Transverse colon (tissue), 4 donors: ENCODE data around the gene KAZN.

ENCODE experiments used
- CTCF ChIP-seq, 5 experiments: fragments of 200-600 bp in 3 of 5; fragments of 450-650 bp in 2 of 5; sonication (generic) in 3 of 5; IDR thresholded peaks; 1 replicate in 2 of 5; 2 replicates in 3 of 5; pipeline ENCODE4 v1.5.1; 2016 to 2017; ENCODE audit warnings: antibody characterized with exemption in 5 of 5, inconsistent platforms in 3 of 5, mild to moderate bottlenecking in 2 of 5, moderate library complexity in 1 of 5
- POLR2A ChIP-seq: fragments of 450-650 bp; IDR thresholded peaks from one replicate; pipeline ENCODE4 v1.6.1; 2016; ENCODE audit warnings: antibody characterized with exemption, mild to moderate bottlenecking, moderate library complexity
- POLR2AphosphoS5 ChIP-seq, 3 donors: sonication (generic); formaldehyde crosslinking; IDR thresholded peaks; one replicate each; pipeline ENCODE4 v1.6.1; 2016; ENCODE audit warnings: antibody characterized with exemption in 3 of 3

GRCh38 chr1:14955402-14955801, 356.9 kb downstream of the KAZN start:
- TF ChIP-seq POLR2A, result no peak
- no peak for TF ChIP-seq POLR2AphosphoS5 (IDR thresholded peaks at IDR 0.05)
- no peak for TF ChIP-seq CTCF (IDR thresholded peaks at IDR 0.05)
